ENCODE data around the gene SGK1.

SGK1 gene

GRCh38 chr6:134119486-134119885 is 198.4 kb downstream of the SGK1 start:
- no peak for DNase-seq
- Histone ChIP-seq H3K9me3 (ENCODE audit: control insufficient read depth, low read length) (no peaks in the 10 kb centered on the region), H3K27ac (ENCODE audit: insufficient read depth, low read length, poor library complexity, severe bottlenecking) (no peak overlapping the region), H3K4me3 (ENCODE audit: insufficient read depth, low read depth, low read length, poor library complexity, severe bottlenecking) (no peak overlapping the region), H3K27me3 (replicated peaks; ENCODE audit: control insufficient read depth, insufficient read depth, low read length, poor library complexity, severe bottlenecking) (no peaks in the 10 kb centered on the region), H3K4me1 (ENCODE audit: control insufficient read depth, insufficient read depth, low read length, poor library complexity, severe bottlenecking) (no peaks in the 10 kb centered on the region), H3K36me3 (ENCODE audit: control insufficient read depth, insufficient read depth, low read length) (no peaks in the 10 kb centered on the region)

Data from effector memory CD4-positive, alpha-beta T cell (primary cell).